ENCODE data around the gene NOP9.

Gene NOP9

DNA sequence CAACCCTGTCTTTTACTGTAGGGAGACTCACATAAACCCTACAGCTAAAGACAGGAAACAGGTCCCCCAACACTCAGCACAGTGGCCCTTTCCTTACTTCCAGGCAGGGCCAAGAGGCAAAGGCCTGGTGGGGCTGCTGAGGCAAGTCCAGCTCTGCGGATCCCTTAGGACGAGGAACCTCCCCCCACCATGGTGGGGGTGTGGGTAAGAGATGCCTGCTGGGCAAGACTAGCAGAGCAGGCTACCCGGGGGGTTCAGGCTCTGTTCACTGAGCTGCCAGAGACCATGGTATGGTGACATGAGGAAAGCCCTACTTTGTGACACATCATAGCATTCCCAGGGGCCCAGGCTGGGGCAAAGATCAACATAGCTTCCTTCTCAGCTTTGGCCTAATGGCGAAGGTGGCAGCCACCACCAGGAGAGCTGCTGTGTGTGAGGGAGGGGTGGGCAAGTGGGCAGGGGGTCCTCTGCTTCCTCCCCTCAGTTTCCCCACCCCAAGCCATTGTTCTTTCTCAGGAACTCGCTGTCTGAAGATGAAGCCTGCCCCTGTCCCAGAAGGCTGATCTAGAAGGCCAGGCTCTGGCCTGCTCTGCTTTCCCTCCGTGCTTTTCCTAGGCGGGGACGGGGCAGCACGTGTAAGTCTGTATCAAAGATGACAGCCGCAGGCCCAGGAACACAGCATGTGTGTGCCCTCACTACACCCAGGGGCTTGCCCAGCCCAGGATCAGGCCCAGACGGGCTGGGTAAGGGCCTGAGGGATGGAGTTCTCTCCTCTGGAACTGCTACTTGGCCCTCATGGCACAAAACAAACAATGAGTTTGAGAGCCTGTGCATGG is 47.1 kb upstream of the NOP9 start:
- Histone ChIP-seq H2AFZ (ENCODE audit: low read length) (no peak overlapping the region), H3K4me2 (ENCODE audit: low read depth, low read length) (no peak overlapping the region), H3K27me3 (replicated peaks; ENCODE audit: insufficient read depth, low read length) (no peaks in the 10 kb centered on the region), H3K36me3 (replicated peaks; ENCODE audit: insufficient read depth, low read length) (no peaks in the 10 kb centered on the region), H3F3A (ENCODE audit: insufficient read depth, low read length) (0 out of 2 replicates have a peak, but pooled peaks cover 3% of the 10 kb centered on the region), H3K9me2 (replicated peaks; ENCODE audit: insufficient read depth, low read length) (no peaks in the 10 kb centered on the region), H3K4me1 (ENCODE audit: low read length) (no peaks in the 10 kb centered on the region), H4K20me1 (ENCODE audit: insufficient read depth, low read length) (no peaks in the 10 kb centered on the region), H3K9me3 (replicated peaks; ENCODE audit: insufficient read depth, low read length) (no peaks in the 10 kb centered on the region), H3K27ac (ENCODE audit: low read length) (no peak overlapping the region), H3K9ac (ENCODE audit: low read length) (no peak overlapping the region), H3K4me3 (ENCODE audit: low read length) (no peak overlapping the region), H3K79me2 (ENCODE audit: low read length) (no peaks in the 10 kb centered on the region)
- no peak for DNase-seq
- TF ChIP-seq EZH2 (optimal IDR thresholded peaks at IDR 0.05; ENCODE audit: low read depth, low read length), result no peak
- no peak for TF ChIP-seq EZH2phosphoT487 (IDR thresholded peaks at IDR 0.05; ENCODE audit: low read length)
- TF ChIP-seq, protein P1, sequence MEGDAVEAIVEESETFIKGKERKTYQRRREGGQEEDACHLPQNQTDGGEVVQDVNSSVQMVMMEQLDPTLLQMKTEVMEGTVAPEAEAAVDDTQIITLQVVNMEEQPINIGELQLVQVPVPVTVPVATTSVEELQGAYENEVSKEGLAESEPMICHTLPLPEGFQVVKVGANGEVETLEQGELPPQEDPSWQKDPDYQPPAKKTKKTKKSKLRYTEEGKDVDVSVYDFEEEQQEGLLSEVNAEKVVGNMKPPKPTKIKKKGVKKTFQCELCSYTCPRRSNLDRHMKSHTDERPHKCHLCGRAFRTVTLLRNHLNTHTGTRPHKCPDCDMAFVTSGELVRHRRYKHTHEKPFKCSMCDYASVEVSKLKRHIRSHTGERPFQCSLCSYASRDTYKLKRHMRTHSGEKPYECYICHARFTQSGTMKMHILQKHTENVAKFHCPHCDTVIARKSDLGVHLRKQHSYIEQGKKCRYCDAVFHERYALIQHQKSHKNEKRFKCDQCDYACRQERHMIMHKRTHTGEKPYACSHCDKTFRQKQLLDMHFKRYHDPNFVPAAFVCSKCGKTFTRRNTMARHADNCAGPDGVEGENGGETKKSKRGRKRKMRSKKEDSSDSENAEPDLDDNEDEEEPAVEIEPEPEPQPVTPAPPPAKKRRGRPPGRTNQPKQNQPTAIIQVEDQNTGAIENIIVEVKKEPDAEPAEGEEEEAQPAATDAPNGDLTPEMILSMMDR (IDR thresholded peaks at IDR 0.05; ENCODE audit: low read length), result no peak

GRCh38 chr14:24253936-24254335 is 45.7 kb upstream of the NOP9 start:
- Histone ChIP-seq H3K9me3 (replicated peaks; ENCODE audit: insufficient read depth, low read length) (no peaks in the 10 kb centered on the region), H3K27me3 (replicated peaks; ENCODE audit: insufficient read depth, low read length) (no peaks in the 10 kb centered on the region), H3K27ac (ENCODE audit: low read length) (no peak overlapping the region), H3K4me3 (ENCODE audit: low read length) (no peak overlapping the region), H3K9me2 (replicated peaks; ENCODE audit: insufficient read depth, low read length) (no peaks in the 10 kb centered on the region), H3F3A (ENCODE audit: insufficient read depth, low read length) (no peaks in the 10 kb centered on the region), H3K4me2 (ENCODE audit: low read depth, low read length) (no peak overlapping the region), H3K79me2 (ENCODE audit: low read length) (no peaks in the 10 kb centered on the region), H3K4me1 (ENCODE audit: low read length) (no peaks in the 10 kb centered on the region), H3K9ac (ENCODE audit: low read length) (no peak overlapping the region), H3K36me3 (replicated peaks; ENCODE audit: insufficient read depth, low read length) (no peaks in the 10 kb centered on the region), H2AFZ (ENCODE audit: low read length) (no peak overlapping the region), H4K20me1 (ENCODE audit: insufficient read depth, low read length) (no peaks in the 10 kb centered on the region)
- no peak for DNase-seq
- TF ChIP-seq EZH2phosphoT487 (IDR thresholded peaks at IDR 0.05; ENCODE audit: low read length) (no peak), EZH2 (optimal IDR thresholded peaks at IDR 0.05; ENCODE audit: low read depth, low read length) (no peak)
- TF ChIP-seq, protein P1 (IDR thresholded peaks at IDR 0.05; ENCODE audit: low read length), result no peak

GRCh38 chr14:24254630-24255392 is 44.8 kb upstream of the NOP9 start:
- Histone ChIP-seq H3K9me2 (replicated peaks; ENCODE audit: insufficient read depth, low read length) (no peaks in the 10 kb centered on the region), H3K79me2 (ENCODE audit: low read length) (no peaks in the 10 kb centered on the region), H3K4me3 (ENCODE audit: low read length) (no peak overlapping the region), H3K4me2 (ENCODE audit: low read depth, low read length) (no peak overlapping the region), H3K27me3 (replicated peaks; ENCODE audit: insufficient read depth, low read length) (no peaks in the 10 kb centered on the region), H3K9me3 (replicated peaks; ENCODE audit: insufficient read depth, low read length) (no peaks in the 10 kb centered on the region), H3K4me1 (ENCODE audit: low read length) (no peaks in the 10 kb centered on the region), H3K27ac (ENCODE audit: low read length) (no peak overlapping the region), H3F3A (ENCODE audit: insufficient read depth, low read length) (no peaks in the 10 kb centered on the region), H4K20me1 (ENCODE audit: insufficient read depth, low read length) (no peaks in the 10 kb centered on the region), H2AFZ (ENCODE audit: low read length) (no peak overlapping the region), H3K9ac (ENCODE audit: low read length) (no peak overlapping the region), H3K36me3 (replicated peaks; ENCODE audit: insufficient read depth, low read length) (no peaks in the 10 kb centered on the region)
- no peak for DNase-seq
- TF ChIP-seq EZH2 (optimal IDR thresholded peaks at IDR 0.05; ENCODE audit: low read depth, low read length), result no peak
- TF ChIP-seq EZH2phosphoT487 (IDR thresholded peaks at IDR 0.05; ENCODE audit: low read length), result no peak
- TF ChIP-seq, protein P1 (IDR thresholded peaks at IDR 0.05; ENCODE audit: low read length), result no peak
